ENCODE measurements around the gene STK39. TPM values are rescaled to one million over a fixed set of nuclear protein-coding genes. Genes with fewer than 3 reads are reported as not detected.
"Not testable (repeated sequence)": the region's sequence is repeated elsewhere in the genome, so short reads cannot be mapped to it uniquely, and the experiment has no call there.

STK39 gene
- polyA plus RNA-seq, 1 donor (not counting 4 experiments of a cell fraction or from before 2014, with no cell fraction given) = 20.7 TPM

GRCh38 chr2:168084288-168084687 is 163.1 kb downstream of the STK39 start:
- Histone ChIP-seq H3K4me1 (ENCODE audit: control insufficient read depth, extremely low read depth, insufficient read depth, low read length) (no peaks in the 10 kb centered on the region), H2AFZ (ENCODE audit: control insufficient read depth, low read length) (no peak overlapping the region), H3K36me3 (ENCODE audit: control insufficient read depth in 2 of 2, extremely low read depth in 1 of 2, insufficient read depth in 2 of 2, low read length in 2 of 2) (no peaks in the 10 kb centered on the region), H4K20me1 (ENCODE audit: control insufficient read depth, extremely low read depth, insufficient read depth, low read length) (no peaks in the 10 kb centered on the region), H3K9me3 (ENCODE audit: control insufficient read depth, low read depth, low read length) (no peaks in the 10 kb centered on the region), H3K27ac (ENCODE audit: control insufficient read depth, insufficient read depth, low read length) (no peak overlapping the region), H3K9me1 (ENCODE audit: control insufficient read depth, extremely low read depth, insufficient read depth, low read length) (no peaks in the 10 kb centered on the region), H3K4me2 (ENCODE audit: control insufficient read depth, extremely low read depth, insufficient read depth, low read depth, low read length) (no peak overlapping the region), H3K4me3 (ENCODE audit: control insufficient read depth in 2 of 3, extremely low read depth in 1 of 3, insufficient read depth in 2 of 3, low read depth in 1 of 3, low read length in 3 of 3) (no peak overlapping the region), H3K9ac (ENCODE audit: control insufficient read depth, extremely low read depth, insufficient read depth, low read length) (no peak overlapping the region), H3K79me2 (ENCODE audit: control insufficient read depth, insufficient read depth, low read length) (no peaks in the 10 kb centered on the region), H3K27me3 (ENCODE audit: control insufficient read depth, extremely low read depth, insufficient read depth, low read length) (no peaks in the 10 kb centered on the region)
- FAIRE-seq = no peak
- TF ChIP-seq CTCF (optimal IDR thresholded peaks at IDR 0.05 in 1 of 3, IDR thresholded peaks at IDR 0.05 in 1 of 3, conservative IDR thresholded peaks at IDR 0.05 in 1 of 3; ENCODE audit: extremely low read depth in 1 of 3, insufficient read depth in 2 of 3, low read length in 3 of 3) (no peak), EZH2 (IDR thresholded peaks at IDR 0.05; ENCODE audit: low read length) (no peak)
- DNase-seq (ENCODE audit: low read depth, low spot score) = no peak
- dilution Hi-C loops (cut with MboI; ENCODE audit: extremely low pct_ligation_motif_present, low sequenced_read_pairs) = no loop called here

GRCh38 chr2:168081452-168081851 is 165.9 kb downstream of the STK39 start:
- FAIRE-seq; dilution Hi-C loops (cut with MboI; ENCODE audit: extremely low pct_ligation_motif_present, low sequenced_read_pairs): not testable (repeated sequence)

GRCh38 chr2:168079236-168079635 is 168.2 kb downstream of the STK39 start:
- dilution Hi-C loops (cut with MboI; ENCODE audit: extremely low pct_ligation_motif_present, low sequenced_read_pairs) = no loop called here
- Histone ChIP-seq H3K9me3 (ENCODE audit: control insufficient read depth, low read depth, low read length) (no peaks in the 10 kb centered on the region), H3K4me1 (ENCODE audit: control insufficient read depth, extremely low read depth, insufficient read depth, low read length) (no peaks in the 10 kb centered on the region), H3K27me3 (ENCODE audit: control insufficient read depth, extremely low read depth, insufficient read depth, low read length) (no peaks in the 10 kb centered on the region), H3K27ac (ENCODE audit: control insufficient read depth, insufficient read depth, low read length) (no peak overlapping the region), H3K4me2 (ENCODE audit: control insufficient read depth, extremely low read depth, insufficient read depth, low read depth, low read length) (no peak overlapping the region), H2AFZ (ENCODE audit: control insufficient read depth, low read length) (no peak overlapping the region), H3K79me2 (ENCODE audit: control insufficient read depth, insufficient read depth, low read length) (no peaks in the 10 kb centered on the region), H3K9ac (ENCODE audit: control insufficient read depth, extremely low read depth, insufficient read depth, low read length) (no peak overlapping the region), H3K9me1 (ENCODE audit: control insufficient read depth, extremely low read depth, insufficient read depth, low read length) (no peaks in the 10 kb centered on the region), H3K4me3 (ENCODE audit: control insufficient read depth in 2 of 3, extremely low read depth in 1 of 3, insufficient read depth in 2 of 3, low read depth in 1 of 3, low read length in 3 of 3) (no peak overlapping the region), H3K36me3 (ENCODE audit: control insufficient read depth in 2 of 2, extremely low read depth in 1 of 2, insufficient read depth in 2 of 2, low read length in 2 of 2) (no peaks in the 10 kb centered on the region), H4K20me1 (ENCODE audit: control insufficient read depth, extremely low read depth, insufficient read depth, low read length) (no peaks in the 10 kb centered on the region)
- FAIRE-seq (no peak), DNase-seq (ENCODE audit: low read depth, low spot score) (no peak)
- no peak for TF ChIP-seq CTCF (optimal IDR thresholded peaks at IDR 0.05 in 1 of 3, IDR thresholded peaks at IDR 0.05 in 1 of 3, conservative IDR thresholded peaks at IDR 0.05 in 1 of 3; ENCODE audit: extremely low read depth in 1 of 3, insufficient read depth in 2 of 3, low read length in 3 of 3)
- no peak for TF ChIP-seq EZH2 (IDR thresholded peaks at IDR 0.05; ENCODE audit: low read length)

More at GRCh38 chr2:168081452-168081851, 165.9 kb downstream of the STK39 start:
- H3K9me1 ChIP-seq (ENCODE audit: control insufficient read depth, extremely low read depth, insufficient read depth, low read length); DNase-seq (ENCODE audit: low read depth, low spot score); H3K9ac ChIP-seq (ENCODE audit: control insufficient read depth, extremely low read depth, insufficient read depth, low read length); H3K4me1 ChIP-seq (ENCODE audit: control insufficient read depth, extremely low read depth, insufficient read depth, low read length); H3K27me3 ChIP-seq (ENCODE audit: control insufficient read depth, extremely low read depth, insufficient read depth, low read length); H3K36me3 ChIP-seq (ENCODE audit: control insufficient read depth in 2 of 2, extremely low read depth in 1 of 2, insufficient read depth in 2 of 2, low read length in 2 of 2); H3K4me3 ChIP-seq (ENCODE audit: control insufficient read depth in 2 of 3, extremely low read depth in 1 of 3, insufficient read depth in 2 of 3, low read depth in 1 of 3, low read length in 3 of 3); H3K4me2 ChIP-seq (ENCODE audit: control insufficient read depth, extremely low read depth, insufficient read depth, low read depth, low read length); H3K79me2 ChIP-seq (ENCODE audit: control insufficient read depth, insufficient read depth, low read length); H3K9me3 ChIP-seq (ENCODE audit: control insufficient read depth, low read depth, low read length); H2AFZ ChIP-seq (ENCODE audit: control insufficient read depth, low read length); H4K20me1 ChIP-seq (ENCODE audit: control insufficient read depth, extremely low read depth, insufficient read depth, low read length); H3K27ac ChIP-seq (ENCODE audit: control insufficient read depth, insufficient read depth, low read length): not testable (repeated sequence)
